Activated naive CD4-positive, alpha-beta T cell treated with anti-CD3 and anti-CD28 coated beads, Interleukin-2, amount 50 U/mL, for 16 hours (primary cell): ENCODE results near the gene ITGA1.
A peak's percentile ranks its signal among the peaks of the same experiment; 100 is the strongest.
"Not testable (repeated sequence)": the region's sequence is repeated elsewhere in the genome, so short reads cannot be mapped to it uniquely, and the experiment has no call there.

ENCODE experiments used
- DNase-seq: peaks from one replicate; pipeline ENCODE4 v3.0.0-alpha.2; 2020

Gene ITGA1

GRCh38 chr5:52906845-52907244 is 119.1 kb downstream of the ITGA1 start:
- no peak for DNase-seq

GRCh38 chr5:52909192-52909591 is 121.5 kb downstream of the ITGA1 start:
- DNase-seq, result no peak

DNA sequence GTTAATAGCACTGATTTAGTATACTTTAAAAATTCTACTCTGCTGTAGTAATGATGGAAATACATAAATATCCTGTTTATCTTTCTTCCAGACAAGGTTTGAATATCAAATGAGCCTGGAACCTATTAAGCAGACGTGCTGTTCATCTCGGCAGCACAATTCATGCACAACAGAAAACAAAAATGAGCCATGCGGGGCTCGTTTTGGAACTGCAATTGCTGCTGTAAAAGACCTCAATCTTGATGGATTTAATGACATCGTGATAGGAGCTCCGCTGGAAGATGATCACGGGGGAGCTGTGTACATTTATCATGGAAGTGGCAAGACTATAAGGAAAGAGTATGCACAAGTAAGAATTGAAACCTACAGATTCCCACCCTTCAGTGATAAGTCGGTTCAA is 122.4 kb downstream of the ITGA1 start:
- DNase-seq, result no peak

- peak; percentile 36 for DNase-seq
These were observed 127.6 kb downstream of the ITGA1 start for GRCh38 chr5:52915176-52915875.

- DNase-seq, result no peak
These were observed 133.2 kb downstream of the ITGA1 start for GRCh38 chr5:52920929-52921328.

DNA sequence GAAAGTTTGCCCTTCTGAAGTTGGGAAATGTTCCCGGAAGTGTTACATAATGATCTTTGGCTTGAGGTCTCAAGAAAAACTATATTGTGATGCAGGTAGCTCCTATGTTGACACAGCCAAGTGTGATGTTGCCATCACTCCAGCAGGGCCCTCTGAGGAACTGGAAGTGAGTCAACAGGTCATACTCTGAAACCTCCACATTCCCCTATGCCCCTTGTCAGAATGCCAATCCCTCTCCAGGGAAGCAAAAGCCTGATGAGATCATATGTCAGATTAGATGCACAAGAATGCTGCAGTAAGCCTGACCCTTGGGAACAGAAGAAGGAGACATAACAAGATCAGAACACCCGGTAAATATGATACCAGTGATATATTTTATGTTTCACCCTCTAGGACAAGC is 134.7 kb downstream of the ITGA1 start:
- DNase-seq, result no peak

DNA sequence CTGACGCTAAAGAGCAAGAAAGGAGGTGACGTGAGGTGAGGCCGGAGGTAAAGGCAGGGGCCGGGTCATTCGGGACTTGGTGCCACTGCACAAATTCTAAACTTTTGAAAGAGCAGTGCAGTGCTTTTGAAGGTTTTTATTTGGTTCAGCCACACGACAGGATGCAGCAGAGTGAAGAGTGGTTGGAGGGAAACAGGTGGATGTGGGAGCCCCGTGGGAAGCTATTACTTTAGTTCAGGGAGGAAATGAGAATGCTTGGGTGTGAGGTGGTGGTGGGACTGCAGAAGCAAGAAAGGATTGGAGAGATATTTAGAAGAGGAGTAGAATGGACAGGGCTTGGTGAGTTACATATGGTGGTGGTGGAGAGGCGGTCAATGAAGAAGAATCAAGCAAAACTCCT is 136.7 kb downstream of the ITGA1 start:
- no peak for DNase-seq

- no peak for DNase-seq
These were observed 137.3 kb downstream of the ITGA1 start for GRCh38 chr5:52925001-52925400.

DNA sequence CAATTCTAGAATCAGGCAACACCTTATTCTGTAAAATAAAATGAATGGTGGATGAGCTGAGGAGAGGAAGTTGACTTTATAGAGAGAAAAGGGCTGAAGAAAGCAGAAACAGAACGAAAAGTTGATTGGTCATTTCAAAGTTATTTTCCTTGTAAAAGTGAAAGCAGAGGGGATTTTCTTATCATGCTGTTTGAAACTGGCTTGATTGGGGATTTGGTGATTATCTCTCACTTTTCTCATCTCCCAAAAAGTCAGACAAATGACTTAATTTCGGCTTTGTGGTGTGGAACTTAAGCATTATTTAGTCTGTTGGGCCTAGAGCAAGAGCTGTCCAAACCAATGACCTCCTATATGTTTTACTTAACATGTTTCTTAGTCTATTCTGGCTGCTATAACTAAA is 141.0 kb downstream of the ITGA1 start:
- no peak for DNase-seq

DNA sequence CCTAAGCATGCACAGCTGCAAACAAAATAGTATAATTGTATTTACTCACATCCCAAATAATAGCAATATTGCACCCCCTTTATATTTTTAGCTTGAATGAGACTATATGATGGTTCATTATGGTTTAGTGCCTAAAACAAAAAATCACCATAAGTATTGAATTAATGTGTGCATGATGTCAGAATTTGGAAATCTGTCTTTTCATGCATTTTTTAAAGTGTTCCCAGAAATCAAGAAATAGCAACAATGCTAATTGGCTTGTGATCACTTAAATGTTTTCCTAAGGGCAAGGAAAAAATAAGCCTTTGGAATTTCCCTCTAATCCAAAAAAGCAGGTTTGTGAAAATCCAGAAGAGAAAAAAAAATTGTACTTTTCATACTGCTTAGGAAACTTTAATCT is 150.5 kb downstream of the ITGA1 start:
- no peak for DNase-seq

DNA sequence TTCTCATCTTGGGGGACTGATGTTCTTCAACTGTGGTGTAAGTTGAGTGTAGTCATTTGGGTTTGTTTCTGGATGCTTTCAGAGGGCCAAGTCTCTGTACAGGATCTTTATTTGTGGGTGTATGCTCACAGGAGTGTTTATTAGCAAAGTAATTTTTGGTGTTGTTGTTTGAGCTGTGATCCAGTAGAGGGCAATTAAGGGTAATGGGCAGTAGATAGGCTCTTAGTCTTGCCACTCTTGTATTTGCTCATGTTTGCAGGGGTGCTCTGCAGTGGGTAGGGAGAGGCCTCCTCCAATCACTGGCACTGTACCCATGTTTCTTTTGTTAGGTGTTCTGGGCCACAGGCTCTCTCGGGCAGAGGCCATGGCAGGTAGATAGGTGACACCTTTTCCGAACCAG is 155.6 kb downstream of the ITGA1 start:
- DNase-seq, result no peak

GRCh38 chr5:52943808-52944207 is 156.1 kb downstream of the ITGA1 start:
- no peak for DNase-seq

- no peak for DNase-seq
These were observed 157.3 kb downstream of the ITGA1 start for GRCh38 chr5:52945040-52945439.

- DNase-seq, result no peak
These were observed 159.5 kb downstream of the ITGA1 start for GRCh38 chr5:52947208-52947607.

GRCh38 chr5:52947851-52948250 is 160.1 kb downstream of the ITGA1 start:
- no peak for DNase-seq

DNA sequence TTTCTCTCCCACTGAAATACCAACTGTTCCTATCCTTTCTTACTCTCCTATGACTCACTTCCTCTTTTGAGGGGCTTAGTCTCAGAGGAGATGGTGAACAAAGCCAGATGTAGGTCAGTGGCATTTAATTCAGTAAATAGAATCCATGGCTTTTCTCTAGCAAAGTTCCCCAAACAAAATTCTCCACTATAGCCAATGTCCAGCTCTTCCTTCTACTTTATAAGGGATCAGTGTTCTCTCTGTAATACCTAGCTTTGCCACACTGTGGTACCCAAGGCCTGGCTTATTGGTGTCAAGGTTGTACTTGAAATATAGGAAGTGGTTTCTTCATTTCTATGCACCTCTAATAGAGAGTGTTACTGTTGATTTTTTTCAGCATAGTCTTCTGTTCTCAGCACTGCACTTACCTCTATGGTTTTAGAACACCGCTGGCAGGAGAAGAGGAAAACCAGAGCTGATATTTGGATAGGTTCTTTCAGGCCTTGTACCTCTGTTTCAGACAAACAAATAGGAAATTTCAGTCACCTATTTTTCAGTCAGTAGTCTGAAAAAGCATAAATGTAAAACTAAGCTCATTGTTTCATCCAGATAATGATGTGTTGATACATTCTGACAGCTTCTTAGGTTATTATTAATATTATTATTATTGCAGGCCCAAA is 160.8 kb downstream of the ITGA1 start:
- peak; percentile 54 for DNase-seq

- DNase-seq, result no peak
These were observed 163.0 kb downstream of the ITGA1 start for GRCh38 chr5:52950686-52951085.

GRCh38 chr5:52952483-52952882 is 164.8 kb downstream of the ITGA1 start:
- DNase-seq, result no peak

DNA sequence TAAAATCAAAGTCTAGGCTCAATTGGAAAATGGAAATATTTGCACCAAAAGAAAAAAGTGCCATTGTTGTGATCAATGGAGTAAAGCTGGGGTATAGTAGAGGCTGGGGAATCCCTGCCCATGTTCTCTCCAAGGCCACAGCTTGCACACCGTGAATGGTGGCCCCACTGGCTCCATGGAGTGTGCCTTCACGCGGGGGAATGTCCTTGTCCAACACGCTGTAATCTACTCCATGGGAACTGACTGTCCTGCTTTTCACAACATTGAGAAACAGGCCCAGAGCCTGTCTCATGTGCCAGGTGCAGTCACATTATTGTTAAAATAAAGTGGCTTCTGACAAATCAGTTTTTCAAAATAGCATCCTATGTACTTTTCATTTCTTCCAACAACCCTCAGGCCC is 168.3 kb downstream of the ITGA1 start:
- DNase-seq, result no peak

GRCh38 chr5:52956915-52957747 is 169.4 kb downstream of the ITGA1 start:
- DNase-seq, result no peak

GRCh38 chr5:52961274-52961681 is 173.6 kb downstream of the ITGA1 start:
- no peak for DNase-seq

- no peak for DNase-seq
These were observed 175.9 kb downstream of the ITGA1 start for GRCh38 chr5:52963636-52964035.

GRCh38 chr5:52964138-52964537 is 176.4 kb downstream of the ITGA1 start:
- DNase-seq, result no peak

DNA sequence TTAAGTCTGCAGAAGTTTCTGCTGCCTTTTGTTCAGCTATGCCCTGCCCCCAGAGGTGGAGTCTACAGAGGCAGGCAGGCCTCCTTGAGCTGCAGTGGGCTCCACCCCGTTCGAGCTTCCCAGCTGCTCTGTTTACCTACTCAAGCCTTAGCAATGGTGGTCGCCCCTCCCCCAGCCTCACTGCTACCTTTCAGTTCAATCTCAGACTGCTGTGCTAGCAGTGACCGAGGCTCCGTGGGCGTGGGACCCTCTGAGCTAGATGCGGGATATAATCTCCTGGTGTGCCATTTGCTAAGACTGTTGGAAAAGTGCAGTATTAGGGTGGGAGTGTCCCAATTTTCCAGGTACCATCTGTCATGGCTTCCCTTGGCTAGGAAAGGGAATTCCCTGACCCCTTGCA is 188.4 kb downstream of the ITGA1 start:
- DNase-seq, result not testable (repeated sequence)
